B cell (primary cell): ENCODE measurements around the gene VPS8. TPM values are rescaled to one million over a fixed set of nuclear protein-coding genes. Genes with fewer than 3 reads are reported as not detected.

Experiments
- ATAC-seq: fragments of 200-7000 bp; cut with Tn5 transposase; one replicate; pipeline ENCODE4 v1.10.0; 2021; ENCODE audit warnings: low read depth, mild to moderate bottlenecking, moderate number of reproducible peaks, moderate library complexity
- CTCF ChIA-PET: fragments of 350-600 bp; sonication (Branson Sonifier 250); formaldehyde crosslinking; loops from one replicate; lab custom pipeline; 2021; ENCODE audit warnings: antibody characterized with exemption, inconsistent platforms; lab: Charles Lee
- POLR2A ChIA-PET: fragments of 350-600 bp; sonication (Branson Sonifier 250); formaldehyde crosslinking; loops from one replicate; lab custom pipeline; 2021; ENCODE audit warnings: antibody characterized with exemption; lab: Charles Lee
- DNase-seq: peaks from one replicate; pipeline ENCODE4 v3.0.0; 2013
- H2AFZ ChIP-seq: 2 replicates; pipeline ENCODE4 v1.6.1; 2012; ENCODE audit warnings: mild to moderate bottlenecking, low read depth, low read length; ENCODE audit not compliant: insufficient read depth, poor library complexity, severe bottlenecking
- H3K27ac ChIP-seq, 2 donors: 1 replicate in 1 of 2; 2 replicates in 1 of 2; pipeline ENCODE4 v1.5.1; 2012 to 2013; ENCODE audit warnings: low read length in 2 of 2, mild to moderate bottlenecking in 2 of 2, moderate library complexity in 1 of 2
- H3K27me3 ChIP-seq, 4 experiments: fragments of 200-600 bp in 1 of 4; sonication (generic) in 1 of 4; replicated peaks in 1 of 4; 1 replicate in 2 of 4; 2 replicates in 2 of 4; pipeline versions ENCODE4 v1.6.1 to v1.7.0; 2013 to 2016; ENCODE audit warnings: low read length in 3 of 4, mild to moderate bottlenecking in 2 of 4, mixed read lengths in 1 of 4, moderate library complexity in 1 of 4; ENCODE audit not compliant: insufficient read depth in 4 of 4, control insufficient read depth in 3 of 4; ENCODE audit errors: control extremely low read depth in 1 of 4
- H3K36me3 ChIP-seq, 2 experiments: replicated peaks in 1 of 2; 1 replicate in 1 of 2; 2 replicates in 1 of 2; pipeline versions ENCODE4 v1.6.1 to v1.7.1; 2013; ENCODE audit warnings: low read length in 1 of 2; ENCODE audit not compliant: insufficient read depth in 2 of 2, control insufficient read depth in 1 of 2; ENCODE audit errors: control extremely low read depth in 1 of 2, extremely low read depth in 1 of 2
- H3K4me1 ChIP-seq, 2 donors: fragments of 200-600 bp in 1 of 2; sonication (generic) in 1 of 2; 1 replicate in 1 of 2; 2 replicates in 1 of 2; pipeline versions ENCODE4 v1.5.1 to v1.6.1; 2013 to 2017; ENCODE audit warnings: low read length in 2 of 2; ENCODE audit not compliant: control insufficient read depth in 2 of 2, insufficient read depth in 2 of 2
- H3K4me2 ChIP-seq: replicated peaks from 2 replicates; pipeline ENCODE3; 2012; ENCODE audit warnings: mild to moderate bottlenecking, low read depth, low read length; ENCODE audit not compliant: poor library complexity, severe bottlenecking
- H3K4me3 ChIP-seq, 5 experiments: fragments of 200-600 bp in 1 of 5; sonication (generic) in 1 of 5; 1 replicate in 3 of 5; 2 replicates in 2 of 5; pipeline versions ENCODE4 v1.5.1 to v1.7.0; 2011 to 2016; ENCODE audit warnings: low read length in 4 of 5, mild to moderate bottlenecking in 4 of 5, low read depth in 2 of 5, control low read depth in 1 of 5, moderate library complexity in 1 of 5; ENCODE audit not compliant: insufficient read depth in 1 of 5; ENCODE audit errors: control extremely low read depth in 1 of 5, extremely low read depth in 1 of 5
- H3K79me2 ChIP-seq: fragments of 200-600 bp; sonication (generic); one replicate; pipeline ENCODE4 v1.6.0; 2016; ENCODE audit warnings: low read length; ENCODE audit not compliant: control insufficient read depth, insufficient read depth
- H3K9ac ChIP-seq: fragments of 200-600 bp; sonication (generic); 2 replicates; pipeline ENCODE4 v1.6.1; 2017; ENCODE audit warnings: mild to moderate bottlenecking, low read length, moderate library complexity
- H3K9me3 ChIP-seq, 3 donors: one replicate each; pipeline versions ENCODE4 v1.6.1 to v1.7.1; 2013; ENCODE audit warnings: low read length in 2 of 3; ENCODE audit not compliant: control insufficient read depth in 2 of 3, insufficient read depth in 1 of 3; ENCODE audit errors: control extremely low read depth in 1 of 3
- H4K20me1 ChIP-seq: 2 replicates; pipeline ENCODE4 v1.6.0; 2012; ENCODE audit warnings: mild to moderate bottlenecking, low read length; ENCODE audit not compliant: insufficient read depth, control insufficient read depth, poor library complexity, severe bottlenecking
- H3K27ac Mint-ChIP-seq: one replicate; pipeline ENCODE4 v1.8.0; 2021; ENCODE audit warnings: mixed read lengths
- H3K27me3 Mint-ChIP-seq: one replicate; pipeline ENCODE4 v1.8.0; 2021; ENCODE audit warnings: mixed read lengths
- H3K4me1 Mint-ChIP-seq: one replicate; pipeline ENCODE4 v1.8.0; 2021; ENCODE audit warnings: mixed read lengths
- H3K4me3 Mint-ChIP-seq: one replicate; pipeline ENCODE4 v1.8.0; 2021; ENCODE audit warnings: mixed read lengths
- H3K9me3 Mint-ChIP-seq: one replicate; pipeline ENCODE4 v1.8.0; 2022; ENCODE audit warnings: mixed read lengths; ENCODE audit not compliant: insufficient read depth
- CTCF ChIP-seq: fragments of 200-600 bp; IDR thresholded peaks from one replicate; pipeline ENCODE4 v1.8.0; 2022; ENCODE audit warnings: antibody characterized with exemption, mild to moderate bottlenecking
- EZH2 ChIP-seq: IDR thresholded peaks from 2 replicates; pipeline ENCODE4 v1.6.1; 2012; ENCODE audit warnings: borderline replicate concordance, low read depth, mild to moderate bottlenecking, moderate library complexity, low read length; ENCODE audit not compliant: insufficient read depth, poor library complexity, severe bottlenecking
- WGBS: methylation state at CpG from one replicate; pipeline ENCODE4 v1.1.5; 2013; ENCODE audit warnings: missing lambda C conversion rate; ENCODE audit not compliant: insufficient coverage; 5-methylcytosine and 5-hydroxymethylcytosine counted together
- intact Hi-C: fragments of 100-400 bp; cut with micrococcal nuclease; formaldehyde crosslinking; loops from one replicate; pipeline ENCODE4 v1.10.0; 2022
- polyA plus RNA-seq: library from polyadenylated mRNA; depleted of rRNA; stranded (reverse); fragments of >200 nt; gene quantifications from 2 replicates; pipeline ENCODE4 v1.2.3, GENCODE V29; 2012
- total RNA-seq, 2 donors: library from RNA; stranded (reverse); fragments of 120-200 nt in 1 of 2; gene quantifications; 1 replicate in 1 of 2; 2 replicates in 1 of 2; pipeline versions ENCODE4 v1.2.3 to v1.2.4, GENCODE V29; 2013 to 2022

Gene VPS8
- total and polyA plus RNA-seq, 2 donors (not counting 1 experiment from before 2014, with no cell fraction given), result 18.3 to 95.6 TPM

- peaks cover 3% of the 10 kb centered on the region for H3K4me1 Mint-ChIP-seq
- no peaks in the 10 kb centered on the region for H3K4me1 ChIP-seq
- H3K4me2 ChIP-seq, result no peak overlapping the region
- H2AFZ ChIP-seq, result no peak overlapping the region
- H3K9ac ChIP-seq, result no peak overlapping the region
- no peaks in the 10 kb centered on the region for H3K36me3 ChIP-seq
- H3K27ac Mint-ChIP-seq, result no peak overlapping the region
- intact Hi-C loops, result no loop called here
- H3K27me3 Mint-ChIP-seq, result peaks cover 48% of the 10 kb centered on the region
- no peak for DNase-seq
- no peaks in the 10 kb centered on the region for H4K20me1 ChIP-seq
- CTCF ChIA-PET, result interaction anchor here (0.6 to 1.3 kb wide), 4 partner anchors 10 to 508 kb away, joined by 3 to 4 read pairs (median 3); partner anchors contain the start of gene VPS8
- POLR2A ChIA-PET, result no interaction called here
- no peak overlapping the region for H3K4me3 Mint-ChIP-seq
- H3K27me3 ChIP-seq, result peaks cover 0 to 15% (median 5%) of the 10 kb centered on the region in 4 experiments
- 100% methylated on average over 1 of the region's 6 CpGs for WGBS
- H3K9me3 Mint-ChIP-seq, result no peaks in the 10 kb centered on the region
- H3K27ac ChIP-seq, result no peak overlapping the region
- TF ChIP-seq EZH2, result no peak
- no peak for TF ChIP-seq CTCF
- no peak overlapping the region for H3K4me3 ChIP-seq
- H3K79me2 ChIP-seq, result no peaks in the 10 kb centered on the region
- no peak for ATAC-seq
- no peaks in the 10 kb centered on the region for H3K9me3 ChIP-seq
Observed at GRCh38 chr3:184800349-184800930, 11.5 kb upstream of the VPS8 start.

GRCh38 chr3:184801241-184801785, 10.7 kb upstream of the VPS8 start:
- no peaks in the 10 kb centered on the region for H3K9me3 ChIP-seq
- H4K20me1 ChIP-seq, result no peaks in the 10 kb centered on the region
- no peaks in the 10 kb centered on the region for H3K4me1 ChIP-seq
- peaks cover 0 to 12% (median 5%) of the 10 kb centered on the region in 4 experiments for H3K27me3 ChIP-seq
- TF ChIP-seq CTCF, result no peak
- TF ChIP-seq EZH2, result no peak
- Mint-ChIP-seq H3K27ac (no peak overlapping the region), H3K4me3 (no peak overlapping the region), H3K9me3 (no peaks in the 10 kb centered on the region), H3K4me1 (peaks cover 5% of the 10 kb centered on the region), H3K27me3 (peaks cover 44% of the 10 kb centered on the region)
- ChIA-PET CTCF (interaction anchor here (0.6 to 2.1 kb wide), 6 partner anchors 9 to 507 kb away, joined by 3 to 8 read pairs (median 3); partner anchors contain the start of gene VPS8), POLR2A (no interaction called here)
- H3K4me3 ChIP-seq, result no peak overlapping the region
- no peak overlapping the region for H3K27ac ChIP-seq
- no peaks in the 10 kb centered on the region for H3K79me2 ChIP-seq
- intact Hi-C loops, result no loop called here
- H3K36me3 ChIP-seq, result no peaks in the 10 kb centered on the region
- H2AFZ ChIP-seq, result no peak overlapping the region
- ATAC-seq (no peak), DNase-seq (no peak)
- H3K4me2 ChIP-seq, result no peak overlapping the region
- no peak overlapping the region for H3K9ac ChIP-seq
- 77% methylated on average over 4 of the region's 4 CpGs for WGBS
